Esophagus squamous epithelium (tissue), 4 donors: Measurements from ENCODE around the gene PTPRG.

Source experiments
- POLR2A ChIP-seq, 4 donors: fragments of 450-650 bp; IDR thresholded peaks; one replicate each; pipeline ENCODE4 v1.6.1; 2017; ENCODE audit warnings: antibody characterized with exemption in 4 of 4, mild to moderate bottlenecking in 4 of 4, moderate library complexity in 3 of 4
- TF ChIP-seq, protein P1 (sequence below), 6 experiments: fragments of 450-650 bp in 4 of 6; fragments of 200-600 bp in 2 of 6; sonication (generic) in 2 of 6; IDR thresholded peaks; one replicate each; pipeline ENCODE4 v1.5.1; 2016 to 2019; ENCODE audit warnings: antibody characterized with exemption in 6 of 6, mild to moderate bottlenecking in 4 of 6, moderate library complexity in 4 of 6

DNA sequence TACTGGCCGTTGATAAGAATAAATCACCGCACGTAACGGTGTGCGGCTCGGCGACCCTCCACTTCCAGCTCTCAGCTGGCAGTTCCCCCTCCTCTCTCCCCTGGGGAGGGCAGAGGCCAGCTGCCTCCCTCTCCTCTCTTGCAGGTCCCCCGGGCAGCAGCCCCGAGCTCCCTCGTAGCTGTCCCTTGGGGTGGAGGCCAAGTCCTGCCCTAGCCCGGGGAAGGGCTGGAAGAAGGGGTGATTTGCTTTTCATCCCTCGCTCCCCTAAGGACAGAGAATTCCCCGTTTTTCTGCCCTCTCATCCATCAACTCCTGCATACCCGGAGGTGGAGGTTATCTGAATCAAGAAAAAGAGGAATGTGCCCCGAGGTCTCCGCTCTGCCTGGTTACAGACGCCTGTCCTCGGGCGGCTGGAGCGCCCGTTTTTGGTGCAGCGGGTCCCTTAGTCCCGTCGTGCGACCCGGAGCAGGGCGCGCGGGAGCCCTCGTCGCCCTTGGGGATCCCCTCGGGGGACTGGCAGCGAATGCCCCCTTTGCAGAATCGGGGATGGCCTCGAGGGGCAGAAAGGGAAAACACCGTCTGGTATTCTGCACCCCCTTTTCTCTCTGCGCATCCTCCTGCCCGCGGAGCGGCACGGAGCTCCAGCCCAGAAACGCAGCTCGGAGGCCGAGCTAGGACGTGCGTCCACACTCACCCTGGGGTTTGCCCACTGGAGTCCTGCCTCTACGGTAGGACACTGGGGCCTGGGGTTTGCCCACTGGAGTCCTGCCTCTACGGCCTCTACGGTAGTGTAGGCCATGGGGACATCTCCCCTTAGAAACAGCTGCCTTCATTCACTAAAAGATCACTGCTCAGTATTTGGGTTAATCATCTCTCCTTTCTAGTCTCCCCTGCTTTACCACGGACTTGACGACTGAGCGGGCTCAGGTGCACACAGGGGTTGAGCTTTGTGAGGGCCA, 2.2 kb downstream of the PTPRG start:
- TF ChIP-seq, protein P1, sequence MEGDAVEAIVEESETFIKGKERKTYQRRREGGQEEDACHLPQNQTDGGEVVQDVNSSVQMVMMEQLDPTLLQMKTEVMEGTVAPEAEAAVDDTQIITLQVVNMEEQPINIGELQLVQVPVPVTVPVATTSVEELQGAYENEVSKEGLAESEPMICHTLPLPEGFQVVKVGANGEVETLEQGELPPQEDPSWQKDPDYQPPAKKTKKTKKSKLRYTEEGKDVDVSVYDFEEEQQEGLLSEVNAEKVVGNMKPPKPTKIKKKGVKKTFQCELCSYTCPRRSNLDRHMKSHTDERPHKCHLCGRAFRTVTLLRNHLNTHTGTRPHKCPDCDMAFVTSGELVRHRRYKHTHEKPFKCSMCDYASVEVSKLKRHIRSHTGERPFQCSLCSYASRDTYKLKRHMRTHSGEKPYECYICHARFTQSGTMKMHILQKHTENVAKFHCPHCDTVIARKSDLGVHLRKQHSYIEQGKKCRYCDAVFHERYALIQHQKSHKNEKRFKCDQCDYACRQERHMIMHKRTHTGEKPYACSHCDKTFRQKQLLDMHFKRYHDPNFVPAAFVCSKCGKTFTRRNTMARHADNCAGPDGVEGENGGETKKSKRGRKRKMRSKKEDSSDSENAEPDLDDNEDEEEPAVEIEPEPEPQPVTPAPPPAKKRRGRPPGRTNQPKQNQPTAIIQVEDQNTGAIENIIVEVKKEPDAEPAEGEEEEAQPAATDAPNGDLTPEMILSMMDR (IDR thresholded peaks at IDR 0.05) = no peak
- no peak for TF ChIP-seq POLR2A (IDR thresholded peaks at IDR 0.05)
